HuH-7 (cell line): ENCODE results near the gene SRXN1.

Experiments used
- DNase-seq: peaks from one replicate; pipeline ENCODE4 v3.0.0; 2011; ENCODE audit warnings: low spot score

The SRXN1 gene

GRCh38 chr20:675453-676314, 22.7 kb upstream of the SRXN1 start, which contains the start of gene SCRT2:
SCRT2 (minus strand) TSS chr20:675802; CDS start chr20:675601, 201 bp downstream.
- DNase-seq = peak; percentile 82

GRCh38 chr20:675033-675452, 22.0 kb upstream of the SRXN1 start:
- DNase-seq = no peak

- no peak for DNase-seq
Observed at GRCh38 chr20:673603-674001, 20.6 kb upstream of the SRXN1 start.

- DNase-seq = peak; percentile 70
Observed at GRCh38 chr20:672963-673602, 20.1 kb upstream of the SRXN1 start.

GRCh38 chr20:671252-672030, 18.4 kb upstream of the SRXN1 start:
- no peak for DNase-seq

- no peak for DNase-seq
Observed at GRCh38 chr20:669573-669972, 16.6 kb upstream of the SRXN1 start.

GRCh38 chr20:668638-669037, 15.6 kb upstream of the SRXN1 start:
- DNase-seq = no peak

GRCh38 chr20:668050-668449, 15.1 kb upstream of the SRXN1 start:
- DNase-seq = no peak

- peak; percentile 81 for DNase-seq
Observed at GRCh38 chr20:667351-668034, 14.5 kb upstream of the SRXN1 start.

GRCh38 chr20:666877-667276, 13.9 kb upstream of the SRXN1 start:
- DNase-seq = no peak

- no peak for DNase-seq
Observed at GRCh38 chr20:665276-665675, 12.3 kb upstream of the SRXN1 start.

- DNase-seq = no peak
Observed at GRCh38 chr20:664576-664975, 11.6 kb upstream of the SRXN1 start.

- no peak for DNase-seq
Observed at GRCh38 chr20:664151-664550, 11.2 kb upstream of the SRXN1 start.

- no peak for DNase-seq
Observed at GRCh38 chr20:663315-664090, 10.5 kb upstream of the SRXN1 start.

GRCh38 chr20:662277-663192, 9.5 kb upstream of the SRXN1 start:
- DNase-seq = no peak

- no peak for DNase-seq
Observed at GRCh38 chr20:661474-662270, 8.7 kb upstream of the SRXN1 start.

GRCh38 chr20:658731-659291, 5.8 kb upstream of the SRXN1 start:
- DNase-seq = no peak

- no peak for DNase-seq
Observed at GRCh38 chr20:658202-658601, 5.2 kb upstream of the SRXN1 start.
